ENCODE results near the gene C19orf81. TPM values are rescaled to one million over a fixed set of nuclear protein-coding genes. Genes with fewer than 3 reads are reported as not detected.

The C19orf81 gene
- total RNA-seq, 1 donor from 2014 or later: 3.0 TPM

DNA sequence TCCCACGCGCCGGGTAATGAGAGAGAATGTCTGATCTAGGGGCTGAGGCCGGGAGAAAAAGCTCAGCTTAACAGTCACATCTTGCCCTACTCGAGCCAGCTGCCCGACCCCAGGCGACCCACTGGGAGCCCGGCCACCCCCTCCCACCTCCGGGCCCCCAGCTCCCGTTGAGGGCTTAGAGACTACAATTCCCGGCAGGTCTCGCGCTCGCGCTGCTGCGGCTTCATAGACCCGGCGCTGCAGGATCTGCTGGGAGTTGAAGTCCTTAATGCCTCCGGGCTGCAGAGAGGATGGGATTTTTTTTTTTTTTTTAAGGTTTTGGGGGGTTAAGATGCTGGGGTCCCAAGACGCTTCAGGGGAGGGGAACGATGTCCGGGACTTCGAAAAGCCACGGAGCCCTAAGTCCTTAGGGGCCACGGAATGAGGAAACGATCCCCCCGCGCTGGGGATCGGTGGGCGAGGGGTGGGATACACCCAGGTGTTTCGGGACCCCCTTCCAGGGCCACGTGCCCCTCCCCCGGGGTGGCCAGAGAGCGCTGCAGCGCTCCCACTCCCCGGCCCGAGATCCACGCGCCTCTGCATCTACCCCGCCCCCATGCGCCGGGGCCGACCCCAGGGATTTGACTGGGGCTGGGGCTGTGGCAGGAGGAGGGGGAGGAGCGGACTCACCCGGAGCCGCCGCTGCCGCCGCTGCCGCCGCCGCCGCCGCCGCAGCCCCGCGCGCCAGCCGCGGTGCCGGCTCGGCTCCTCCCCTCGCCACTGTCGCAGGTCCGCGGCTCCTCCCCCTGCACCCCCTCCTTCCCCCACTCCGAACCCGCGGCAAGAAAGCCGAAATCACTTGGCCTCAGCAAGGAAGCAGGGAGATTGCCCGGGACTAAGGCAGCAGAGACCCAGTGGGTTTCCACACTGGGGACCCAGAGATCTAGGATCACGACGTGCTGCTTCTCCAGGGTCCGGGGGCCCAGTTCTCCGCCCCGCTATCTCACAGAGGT lies 9.8 kb upstream of the C19orf81 start, which contains the start of gene SYT3:
Gene SYT3 (minus strand): TSS at position 761 of the 992 bp plus-strand sequence. CDS start 2,470 bp downstream, outside the sequence.
- Mint-ChIP-seq H3K27me3 (ENCODE audit: low read depth) (peaks cover 65% of the 10 kb centered on the region), H3K9me3 (peaks cover 4% of the 10 kb centered on the region), H3K4me1 (peaks cover 2% of the 10 kb centered on the region), H3K27ac (no peak within 1 kb of the TSS), H3K36me3 (no peaks in the 10 kb centered on the region), H3K4me3 (peak within 1 kb of the TSS; percentile 78)
- TF ChIP-seq, protein P1, sequence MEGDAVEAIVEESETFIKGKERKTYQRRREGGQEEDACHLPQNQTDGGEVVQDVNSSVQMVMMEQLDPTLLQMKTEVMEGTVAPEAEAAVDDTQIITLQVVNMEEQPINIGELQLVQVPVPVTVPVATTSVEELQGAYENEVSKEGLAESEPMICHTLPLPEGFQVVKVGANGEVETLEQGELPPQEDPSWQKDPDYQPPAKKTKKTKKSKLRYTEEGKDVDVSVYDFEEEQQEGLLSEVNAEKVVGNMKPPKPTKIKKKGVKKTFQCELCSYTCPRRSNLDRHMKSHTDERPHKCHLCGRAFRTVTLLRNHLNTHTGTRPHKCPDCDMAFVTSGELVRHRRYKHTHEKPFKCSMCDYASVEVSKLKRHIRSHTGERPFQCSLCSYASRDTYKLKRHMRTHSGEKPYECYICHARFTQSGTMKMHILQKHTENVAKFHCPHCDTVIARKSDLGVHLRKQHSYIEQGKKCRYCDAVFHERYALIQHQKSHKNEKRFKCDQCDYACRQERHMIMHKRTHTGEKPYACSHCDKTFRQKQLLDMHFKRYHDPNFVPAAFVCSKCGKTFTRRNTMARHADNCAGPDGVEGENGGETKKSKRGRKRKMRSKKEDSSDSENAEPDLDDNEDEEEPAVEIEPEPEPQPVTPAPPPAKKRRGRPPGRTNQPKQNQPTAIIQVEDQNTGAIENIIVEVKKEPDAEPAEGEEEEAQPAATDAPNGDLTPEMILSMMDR (IDR thresholded peaks at IDR 0.05; ENCODE audit: unreplicated experiment): no peak
- DNase-seq (ENCODE audit: low spot score in 2 of 2, unreplicated experiment in 2 of 2): peak; percentile 40 to 60

DNA sequence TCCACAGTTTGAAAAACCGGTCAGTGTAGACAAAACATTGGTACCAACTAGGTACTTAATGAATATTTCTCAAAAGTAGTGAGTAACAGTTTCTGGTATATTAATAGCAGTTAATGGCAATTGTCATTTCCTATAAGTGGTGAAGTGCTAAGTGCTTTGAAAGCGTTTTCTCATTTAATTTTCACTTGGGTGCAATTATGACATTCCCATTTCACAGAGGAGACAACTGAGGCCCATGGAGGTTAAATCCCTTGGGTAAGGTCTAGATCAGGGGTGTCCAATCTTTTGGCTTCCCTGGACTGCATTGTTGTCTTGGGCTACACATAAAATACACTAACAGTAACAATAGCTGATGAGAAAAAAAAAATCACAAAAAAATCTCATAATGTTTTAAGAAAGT lies 8.9 kb upstream of the C19orf81 start:
- TF ChIP-seq, protein P1 (IDR thresholded peaks at IDR 0.05; ENCODE audit: unreplicated experiment): no peak
- DNase-seq (ENCODE audit: low spot score in 2 of 2, unreplicated experiment in 2 of 2): no peak
- Mint-ChIP-seq H3K27ac (no peak overlapping the region), H3K4me1 (peaks cover 2% of the 10 kb centered on the region), H3K4me3 (peak overlapping the region; percentile 53), H3K9me3 (peaks cover under 1% of the 10 kb centered on the region), H3K27me3 (ENCODE audit: low read depth) (peaks cover 61% of the 10 kb centered on the region), H3K36me3 (no peaks in the 10 kb centered on the region)

DNA sequence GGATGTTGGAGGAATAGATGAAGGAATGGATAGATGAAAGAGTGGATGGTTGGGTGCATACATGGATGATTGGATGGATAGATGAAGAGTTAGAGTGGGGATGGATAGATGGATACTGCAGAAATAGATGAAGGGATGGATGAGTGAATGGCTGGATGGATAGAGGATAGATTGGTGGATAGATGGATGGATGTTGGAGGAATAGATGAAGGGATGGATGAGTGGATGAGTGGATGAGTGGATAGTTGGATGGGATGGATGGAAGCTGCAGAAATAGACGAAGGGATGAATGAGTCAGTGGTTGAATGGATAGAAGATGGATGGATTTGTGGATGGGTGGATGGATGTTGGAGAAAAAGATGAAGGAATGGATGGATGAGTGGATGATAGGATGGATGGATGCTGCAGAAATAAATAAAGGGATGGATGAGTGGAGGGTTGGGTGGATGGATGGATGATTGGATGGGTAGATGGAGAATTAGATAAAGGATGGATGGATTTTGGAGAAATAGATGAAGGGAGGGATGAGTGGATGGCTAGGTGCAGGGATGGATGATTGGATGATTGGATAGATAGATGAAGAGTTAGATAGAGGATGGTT lies 4.8 kb upstream of the C19orf81 start:
- TF ChIP-seq, protein P1 (IDR thresholded peaks at IDR 0.05; ENCODE audit: unreplicated experiment): no peak
- DNase-seq (ENCODE audit: low spot score in 2 of 2, unreplicated experiment in 2 of 2): no peak
- Mint-ChIP-seq H3K36me3 (no peaks in the 10 kb centered on the region), H3K27ac (no peak overlapping the region), H3K4me1 (no peaks in the 10 kb centered on the region), H3K4me3 (no peak overlapping the region), H3K9me3 (no peaks in the 10 kb centered on the region), H3K27me3 (ENCODE audit: low read depth) (peaks cover 38% of the 10 kb centered on the region)

DNA sequence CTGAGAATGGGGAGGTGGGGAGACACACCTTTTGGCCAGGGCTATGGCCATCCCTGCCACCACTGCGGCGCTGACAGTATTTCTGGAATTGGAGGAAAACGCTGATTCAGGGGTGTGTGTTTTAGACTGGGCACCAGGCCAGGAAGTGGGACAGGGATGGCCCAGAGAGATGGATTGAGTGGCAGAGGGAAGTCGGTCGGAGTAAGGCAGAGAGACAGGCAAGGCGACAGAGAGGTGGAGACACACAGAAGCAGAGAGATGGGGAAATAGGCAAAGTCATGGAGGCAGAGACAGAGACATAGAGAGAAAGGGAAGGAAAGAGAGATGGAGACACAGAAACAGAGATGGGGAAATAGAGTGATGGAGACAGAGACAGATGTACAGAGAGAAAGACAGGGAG lies 4.1 kb upstream of the C19orf81 start:
- Mint-ChIP-seq H3K27me3 (ENCODE audit: low read depth) (peaks cover 40% of the 10 kb centered on the region), H3K4me1 (no peaks in the 10 kb centered on the region), H3K36me3 (no peaks in the 10 kb centered on the region)

DNA sequence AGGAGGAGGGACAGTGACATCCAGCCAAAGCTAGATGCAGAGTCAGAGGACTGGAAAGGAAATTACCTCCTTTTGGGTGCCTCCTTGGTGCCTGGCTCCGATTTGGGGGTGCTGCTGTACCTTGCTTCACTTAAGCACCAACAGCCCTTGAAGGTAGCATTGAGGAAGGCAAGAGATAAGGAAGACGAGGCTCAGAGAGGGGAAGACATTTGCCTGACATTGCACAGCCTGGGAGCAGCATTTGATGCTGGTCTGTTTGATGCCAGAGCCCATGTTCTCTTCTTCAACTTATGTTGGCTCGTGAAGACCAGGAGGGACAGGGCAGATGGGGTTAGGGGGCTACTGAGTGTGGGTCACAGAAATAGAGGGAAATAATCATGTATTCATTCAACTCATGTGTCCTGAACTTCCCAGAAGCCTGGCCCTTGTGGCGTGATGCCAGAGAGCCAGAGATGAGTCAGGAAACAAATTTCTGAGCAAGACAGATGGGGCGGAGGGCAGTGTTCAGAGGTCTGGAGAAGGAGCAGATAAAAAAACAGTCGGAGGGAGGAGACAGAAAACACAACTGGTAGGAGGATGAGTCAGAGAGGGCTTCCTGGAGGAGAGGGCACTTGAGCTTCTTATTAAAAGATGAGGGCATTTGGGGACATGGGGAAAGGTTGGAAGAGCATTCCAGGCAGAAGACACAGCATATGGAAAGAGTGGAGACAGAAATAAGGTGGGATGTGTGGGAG lies 3.0 kb upstream of the C19orf81 start:
- Mint-ChIP-seq H3K27ac (no peak overlapping the region), H3K27me3 (ENCODE audit: low read depth) (peaks cover 39% of the 10 kb centered on the region), H3K9me3 (no peaks in the 10 kb centered on the region), H3K4me3 (no peak overlapping the region), H3K36me3 (no peaks in the 10 kb centered on the region), H3K4me1 (no peaks in the 10 kb centered on the region)
- DNase-seq (ENCODE audit: low spot score in 2 of 2, unreplicated experiment in 2 of 2): no peak
- TF ChIP-seq, protein P1 (IDR thresholded peaks at IDR 0.05; ENCODE audit: unreplicated experiment): no peak

More for the DNA sequence above, 4.1 kb upstream of the C19orf81 start:
- Mint-ChIP-seq H3K9me3 (no peaks in the 10 kb centered on the region), H3K27ac (no peak overlapping the region), H3K4me3 (no peak overlapping the region)
- TF ChIP-seq, protein P1 (IDR thresholded peaks at IDR 0.05; ENCODE audit: unreplicated experiment): no peak
- DNase-seq (ENCODE audit: low spot score in 2 of 2, unreplicated experiment in 2 of 2): no peak

Measured in mesothelial cell of epicardium (in vitro differentiated cells).